Neutrophil (primary cell): ENCODE results near the gene TMEM45A.

Experiments
- H3K27ac ChIP-seq: fragments of 200-600 bp; sonication (generic); 2 replicates; pipeline ENCODE4 v1.5.1; 2016; ENCODE audit warnings: mild to moderate bottlenecking, moderate library complexity
- H3K27me3 ChIP-seq: fragments of 200-600 bp; sonication (generic); 2 replicates; pipeline ENCODE4 v1.6.0; 2016; ENCODE audit warnings: mild to moderate bottlenecking
- H3K36me3 ChIP-seq: fragments of 200-600 bp; sonication (generic); 2 replicates; pipeline ENCODE4 v1.5.1; 2017
- H3K4me1 ChIP-seq, 2 experiments: fragments of 200-600 bp in 1 of 2; sonication (generic) in 1 of 2; 1 replicate in 1 of 2; 2 replicates in 1 of 2; pipeline versions ENCODE4 v1.5.1 to v1.6.1; 2013 to 2016; ENCODE audit warnings: low read depth in 1 of 2, low read length in 1 of 2, mild to moderate bottlenecking in 1 of 2, moderate library complexity in 1 of 2; ENCODE audit not compliant: control insufficient read depth in 1 of 2, insufficient read depth in 1 of 2
- H3K4me3 ChIP-seq, 2 experiments: fragments of 200-600 bp in 1 of 2; sonication (generic) in 1 of 2; 1 replicate in 1 of 2; 2 replicates in 1 of 2; pipeline ENCODE4 v1.5.1; 2013 to 2016; ENCODE audit warnings: low read depth in 1 of 2, low read length in 1 of 2, mild to moderate bottlenecking in 1 of 2, moderate library complexity in 1 of 2
- H3K9me3 ChIP-seq: fragments of 200-600 bp; sonication (generic); 2 replicates; pipeline ENCODE4 v1.5.1; 2016
- TF ChIP-seq, protein P1 (sequence below): fragments of 200-600 bp; sonication (generic); IDR thresholded peaks from 2 replicates; pipeline ENCODE4 v1.5.1; 2016; ENCODE audit warnings: antibody characterized with exemption

The TMEM45A gene

DNA sequence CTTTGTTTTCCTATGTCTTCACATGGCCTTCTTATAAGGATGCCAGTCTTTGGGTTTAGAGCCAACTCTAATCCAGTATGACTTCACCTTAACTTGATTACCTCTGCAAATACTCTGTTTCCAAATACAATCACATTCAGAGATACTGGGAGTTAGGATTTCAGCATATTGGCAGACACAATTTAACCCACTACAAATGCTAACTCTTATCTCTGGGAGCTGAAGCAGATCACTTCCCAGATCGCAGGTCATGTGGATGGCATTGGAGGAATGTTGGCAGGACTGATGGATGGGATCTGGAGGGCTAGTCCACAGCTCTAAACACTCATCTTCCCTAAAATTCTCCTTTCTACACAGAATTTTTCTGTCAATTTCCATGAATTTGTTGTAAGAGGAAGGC lies 70.8 kb downstream of the TMEM45A start:
- H3K9me3 ChIP-seq, result no peaks in the 10 kb centered on the region

DNA sequence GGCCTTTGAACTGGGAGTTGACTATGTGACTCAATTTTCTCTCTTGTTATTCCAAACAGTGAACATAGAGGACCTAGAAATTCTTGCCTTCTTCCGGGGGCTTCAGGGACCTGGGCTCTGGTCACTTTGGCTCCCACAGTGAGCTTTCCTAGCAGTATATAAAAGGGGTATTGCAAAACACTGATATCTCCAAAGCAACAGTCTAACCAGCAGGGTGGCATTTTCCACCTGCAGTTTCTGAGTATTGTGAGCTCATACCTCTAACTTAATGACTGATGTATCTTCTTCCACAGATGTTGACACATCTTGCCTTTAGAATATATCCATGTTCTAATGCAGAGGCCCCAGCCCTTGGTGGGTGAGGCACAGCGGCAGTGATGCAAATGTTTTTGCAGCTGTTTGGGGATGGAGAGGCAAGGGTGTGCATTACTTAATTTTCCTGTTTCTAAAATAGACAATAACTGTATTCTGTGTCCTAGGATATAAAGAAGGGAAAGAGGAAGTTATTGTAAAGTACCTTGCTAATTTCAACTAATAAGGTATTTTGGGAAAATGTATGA lies 71.3 kb downstream of the TMEM45A start:
- peak overlapping the region; percentile 23 for H3K27ac ChIP-seq
- H3K36me3 ChIP-seq, result no peaks in the 10 kb centered on the region
- no peak overlapping the region for H3K4me3 ChIP-seq
- TF ChIP-seq, protein P1, sequence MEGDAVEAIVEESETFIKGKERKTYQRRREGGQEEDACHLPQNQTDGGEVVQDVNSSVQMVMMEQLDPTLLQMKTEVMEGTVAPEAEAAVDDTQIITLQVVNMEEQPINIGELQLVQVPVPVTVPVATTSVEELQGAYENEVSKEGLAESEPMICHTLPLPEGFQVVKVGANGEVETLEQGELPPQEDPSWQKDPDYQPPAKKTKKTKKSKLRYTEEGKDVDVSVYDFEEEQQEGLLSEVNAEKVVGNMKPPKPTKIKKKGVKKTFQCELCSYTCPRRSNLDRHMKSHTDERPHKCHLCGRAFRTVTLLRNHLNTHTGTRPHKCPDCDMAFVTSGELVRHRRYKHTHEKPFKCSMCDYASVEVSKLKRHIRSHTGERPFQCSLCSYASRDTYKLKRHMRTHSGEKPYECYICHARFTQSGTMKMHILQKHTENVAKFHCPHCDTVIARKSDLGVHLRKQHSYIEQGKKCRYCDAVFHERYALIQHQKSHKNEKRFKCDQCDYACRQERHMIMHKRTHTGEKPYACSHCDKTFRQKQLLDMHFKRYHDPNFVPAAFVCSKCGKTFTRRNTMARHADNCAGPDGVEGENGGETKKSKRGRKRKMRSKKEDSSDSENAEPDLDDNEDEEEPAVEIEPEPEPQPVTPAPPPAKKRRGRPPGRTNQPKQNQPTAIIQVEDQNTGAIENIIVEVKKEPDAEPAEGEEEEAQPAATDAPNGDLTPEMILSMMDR, result no peak
- peaks cover 34 to 35% of the 10 kb centered on the region in 2 experiments for H3K4me1 ChIP-seq
- no peaks in the 10 kb centered on the region for H3K9me3 ChIP-seq
- H3K27me3 ChIP-seq, result no peaks in the 10 kb centered on the region

More for the DNA sequence above, 70.8 kb downstream of the TMEM45A start:
- Histone ChIP-seq H3K27ac (no peak overlapping the region), H3K36me3 (no peaks in the 10 kb centered on the region), H3K4me1 (peaks cover 34 to 35% of the 10 kb centered on the region in 2 experiments), H3K27me3 (no peaks in the 10 kb centered on the region), H3K4me3 (no peak overlapping the region)
- TF ChIP-seq, protein P1, result no peak

DNA sequence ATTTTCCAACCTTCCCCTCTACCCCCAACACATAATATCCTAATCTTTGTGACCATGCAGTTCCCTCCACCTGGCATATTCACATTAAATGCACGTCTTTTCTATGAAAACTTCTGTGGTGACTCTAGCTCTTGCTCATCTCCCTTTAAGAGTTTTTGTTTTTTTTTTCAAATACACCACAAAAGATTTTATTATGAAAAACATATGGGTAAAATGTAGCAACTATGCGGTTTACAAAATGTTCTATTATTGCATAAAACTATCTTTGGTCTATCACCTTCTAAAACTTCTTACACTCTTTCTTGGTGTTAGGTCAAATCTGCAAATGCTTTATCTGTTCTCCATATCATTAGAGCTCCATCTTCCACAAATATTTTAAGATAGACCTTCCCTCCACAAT lies 78.4 kb downstream of the TMEM45A start:
- Histone ChIP-seq H3K9me3 (no peaks in the 10 kb centered on the region), H3K27me3 (no peaks in the 10 kb centered on the region), H3K27ac (no peak overlapping the region), H3K4me3 (no peak overlapping the region), H3K36me3 (no peaks in the 10 kb centered on the region), H3K4me1 (peaks cover 0 to 8% of the 10 kb centered on the region in 2 experiments)
- TF ChIP-seq, protein P1, result no peak

DNA sequence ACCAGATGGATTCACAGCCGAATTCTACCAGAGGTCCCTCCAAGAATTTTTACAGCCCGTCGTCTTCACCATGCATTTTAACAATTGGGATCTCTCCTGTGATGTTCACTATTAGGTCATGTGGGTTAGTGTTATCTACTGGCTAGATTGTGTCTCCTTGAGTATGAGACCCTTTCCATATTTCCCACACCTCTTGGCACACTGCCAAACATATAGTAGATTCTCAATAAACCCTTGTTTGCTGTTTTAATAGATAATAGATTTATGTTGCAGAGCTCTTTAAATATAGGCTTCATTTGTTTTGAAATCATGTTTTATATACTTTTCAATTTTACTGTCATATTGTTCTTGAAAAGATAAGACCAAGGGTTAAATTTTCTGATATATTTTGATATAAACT lies 82.1 kb downstream of the TMEM45A start:
- Histone ChIP-seq H3K9me3 (no peaks in the 10 kb centered on the region), H3K4me3 (no peak overlapping the region), H3K4me1 (peaks cover 0 to 8% of the 10 kb centered on the region in 2 experiments), H3K27ac (no peak overlapping the region), H3K36me3 (no peaks in the 10 kb centered on the region), H3K27me3 (no peaks in the 10 kb centered on the region)
- TF ChIP-seq, protein P1, result no peak

DNA sequence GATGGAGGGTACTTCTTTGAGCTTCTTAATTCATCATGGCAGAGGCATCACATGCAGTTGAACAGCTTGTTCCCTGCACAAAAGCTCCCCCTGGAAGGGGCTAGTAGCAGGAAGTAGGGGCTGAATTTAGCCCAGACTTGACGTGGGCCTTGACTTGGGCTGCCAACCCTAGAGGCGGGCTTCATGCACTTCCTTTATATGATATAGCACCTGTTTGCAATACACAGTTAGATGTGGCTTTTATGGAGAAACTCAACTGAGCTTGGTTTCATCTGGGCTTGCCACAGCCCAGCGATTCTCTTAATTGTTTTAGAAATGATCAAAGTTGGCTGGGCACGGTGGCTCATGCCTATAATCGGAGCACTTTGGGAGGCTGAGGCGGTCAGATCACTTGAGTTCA lies 83.3 kb downstream of the TMEM45A start:
- H3K27me3 ChIP-seq, result no peaks in the 10 kb centered on the region
- no peak overlapping the region for H3K4me3 ChIP-seq
- TF ChIP-seq, protein P1, result no peak
- no peak overlapping the region for H3K27ac ChIP-seq
- peaks cover 0 to 4% of the 10 kb centered on the region in 2 experiments for H3K4me1 ChIP-seq
- H3K36me3 ChIP-seq, result no peaks in the 10 kb centered on the region
- no peaks in the 10 kb centered on the region for H3K9me3 ChIP-seq
